ENCODE data around the gene NANS. TPM values are rescaled to one million over a fixed set of nuclear protein-coding genes. Genes with fewer than 3 reads are reported as not detected.

Gene NANS
- total RNA-seq, 1 experiment from 2014 or later: 40.4 TPM

GRCh38 chr9:98087420-98088354 is 31.2 kb downstream of the NANS start:
- no peak overlapping the region for H3K4ac ChIP-seq (ENCODE audit: low read depth, low read length)
- no peaks in the 10 kb centered on the region for H3K79me1 ChIP-seq (ENCODE audit: insufficient read depth, low read depth, low read length, poor library complexity, severe bottlenecking)
- Mint-ChIP-seq H3K9me3 (peaks cover 0 to 4% of the 10 kb centered on the region in 2 experiments; a peak in 2 of 5 replicates), H3K27me3 (ENCODE audit: low read depth) (peaks cover 11% of the 10 kb centered on the region), H3K27ac (no peak overlapping the region), H3K4me1 (peaks cover 45 to 50% of the 10 kb centered on the region in 2 experiments), H3K36me3 (ENCODE audit: insufficient read depth in 1 of 3, low read depth in 3 of 3) (peaks cover 6 to 23% (median 20%) of the 10 kb centered on the region in 3 experiments), H3K4me3 (no peak overlapping the region)
- no peak overlapping the region for H2BK15ac ChIP-seq (ENCODE audit: low read depth, low read length)
- H3K4me2 ChIP-seq (ENCODE audit: insufficient read depth, insufficient read length, low read length): no peak overlapping the region
- H3T11ph ChIP-seq (ENCODE audit: low read length): no peak overlapping the region
- H3K56ac ChIP-seq (ENCODE audit: insufficient read length, low read depth, low read length): no peak overlapping the region
- H3K27me3 ChIP-seq (ENCODE audit: insufficient read depth, low read length): no peaks in the 10 kb centered on the region
- no peak overlapping the region for H3K14ac ChIP-seq (ENCODE audit: insufficient read depth, low read length)
- H3K4me1 ChIP-seq (ENCODE audit: insufficient read depth, low read length): peaks cover 2% of the 10 kb centered on the region; the same call in 1 of the 2 replicates
- no peak overlapping the region for H2BK5ac ChIP-seq (ENCODE audit: insufficient read length, low read length)
- TF ChIP-seq, protein P1, sequence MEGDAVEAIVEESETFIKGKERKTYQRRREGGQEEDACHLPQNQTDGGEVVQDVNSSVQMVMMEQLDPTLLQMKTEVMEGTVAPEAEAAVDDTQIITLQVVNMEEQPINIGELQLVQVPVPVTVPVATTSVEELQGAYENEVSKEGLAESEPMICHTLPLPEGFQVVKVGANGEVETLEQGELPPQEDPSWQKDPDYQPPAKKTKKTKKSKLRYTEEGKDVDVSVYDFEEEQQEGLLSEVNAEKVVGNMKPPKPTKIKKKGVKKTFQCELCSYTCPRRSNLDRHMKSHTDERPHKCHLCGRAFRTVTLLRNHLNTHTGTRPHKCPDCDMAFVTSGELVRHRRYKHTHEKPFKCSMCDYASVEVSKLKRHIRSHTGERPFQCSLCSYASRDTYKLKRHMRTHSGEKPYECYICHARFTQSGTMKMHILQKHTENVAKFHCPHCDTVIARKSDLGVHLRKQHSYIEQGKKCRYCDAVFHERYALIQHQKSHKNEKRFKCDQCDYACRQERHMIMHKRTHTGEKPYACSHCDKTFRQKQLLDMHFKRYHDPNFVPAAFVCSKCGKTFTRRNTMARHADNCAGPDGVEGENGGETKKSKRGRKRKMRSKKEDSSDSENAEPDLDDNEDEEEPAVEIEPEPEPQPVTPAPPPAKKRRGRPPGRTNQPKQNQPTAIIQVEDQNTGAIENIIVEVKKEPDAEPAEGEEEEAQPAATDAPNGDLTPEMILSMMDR (conservative IDR thresholded peaks at IDR 0.05): peak; percentile 49; the same call in 2 of the 3 replicates
- no peak overlapping the region for H2AK5ac ChIP-seq (ENCODE audit: insufficient read length, low read length)
- H4K8ac ChIP-seq (replicated peaks; ENCODE audit: insufficient read length, low read depth, low read length): no peak overlapping the region
- peaks cover 4% of the 10 kb centered on the region for H3K23me2 ChIP-seq (ENCODE audit: insufficient read length, low read depth, low read length, poor library complexity, severe bottlenecking)
- no CpG with 5 or more reads among the region's 92 CpGs for WGBS (ENCODE audit: extremely low coverage, insufficient read length, low lambda C conversion rate)
- no peak overlapping the region for H3K9ac ChIP-seq (ENCODE audit: extremely low read depth, insufficient read length, low read length)
- H4K91ac ChIP-seq (ENCODE audit: insufficient read length, low read depth, low read length): no peak overlapping the region
- H2BK120ac ChIP-seq (ENCODE audit: low read depth, low read length, poor library complexity, severe bottlenecking): no peak overlapping the region
- H3K27ac ChIP-seq (ENCODE audit: insufficient read length, low read depth, low read length): no peak overlapping the region
- no peak overlapping the region for H3K23ac ChIP-seq (ENCODE audit: insufficient read length, low read depth, low read length)
- H3K79me2 ChIP-seq (ENCODE audit: insufficient read depth, low read length): no peaks in the 10 kb centered on the region
- DNase-seq: peak; percentile 86
- H2BK20ac ChIP-seq (ENCODE audit: low read depth, low read length, poor library complexity, severe bottlenecking): no peak overlapping the region
- peak overlapping the region; percentile 44 for H3K18ac ChIP-seq (ENCODE audit: insufficient read length, low read depth, low read length)
- H2AFZ ChIP-seq (ENCODE audit: low read length): no peak overlapping the region
- H4K20me1 ChIP-seq (ENCODE audit: control insufficient read depth, insufficient read depth, insufficient read length): no peaks in the 10 kb centered on the region
- H4K5ac ChIP-seq (ENCODE audit: insufficient read length, low read depth, low read length): no peak overlapping the region
- no peak overlapping the region for H2BK12ac ChIP-seq (ENCODE audit: insufficient read length, low read depth, low read length)
- H3K9me3 ChIP-seq (ENCODE audit: control insufficient read depth, low read depth, low read length): no peaks in the 10 kb centered on the region
